PC-9 (cell line): ENCODE data around the gene RHOD. TPM values are rescaled to one million over a fixed set of nuclear protein-coding genes. Genes with fewer than 3 reads are reported as not detected.

ENCODE experiments used
- BruUV-seq: library from RNA; stranded (reverse); fragments of 400-500 nt; replicated peaks from 2 replicates; lab custom pipeline; 2021; lab: Mats Ljungman, UMichigan
- CTCF ChIA-PET: fragments of 300-600 bp; sonication (Branson Sonifier 250); formaldehyde crosslinking; loops from one replicate; lab custom pipeline; 2022; ENCODE audit warnings: antibody characterized with exemption; lab: Charles Lee
- POLR2A ChIA-PET: fragments of 300-600 bp; sonication (Branson Sonifier 250); formaldehyde crosslinking; loops from one replicate; lab custom pipeline; 2022; ENCODE audit warnings: antibody characterized with exemption; ENCODE audit not compliant: unreplicated experiment; lab: Charles Lee
- DNase-seq, 2 experiments: peaks; one replicate each; pipeline versions ENCODE4 v3.0.0 to v3.0.0-alpha.2; 2015 to 2022; ENCODE audit warnings: mixed read lengths in 1 of 2
- H2AFZ ChIP-seq: fragments of 200-600 bp; sonication (generic); 2 replicates; pipeline ENCODE4 v1.8.1; 2017; ENCODE audit warnings: antibody characterized with exemption
- H3F3A ChIP-seq: fragments of 200-600 bp; sonication (generic); 2 replicates; pipeline ENCODE4 v1.8.1; 2017; ENCODE audit warnings: antibody characterized with exemption, mild to moderate bottlenecking, low read depth; ENCODE audit not compliant: insufficient read depth
- H3K27ac ChIP-seq: fragments of 200-600 bp; sonication (generic); 2 replicates; pipeline ENCODE4 v1.6.1; 2016; ENCODE audit warnings: mixed run types
- H3K27me3 ChIP-seq: fragments of 200-600 bp; sonication (generic); 2 replicates; pipeline ENCODE4 v1.6.1; 2016; ENCODE audit warnings: low read depth, mixed run types; ENCODE audit not compliant: insufficient read depth
- H3K36me3 ChIP-seq: fragments of 200-600 bp; sonication (generic); 2 replicates; pipeline ENCODE4 v1.6.1; 2016; ENCODE audit warnings: low read depth, mixed run types
- H3K4me1 ChIP-seq: fragments of 200-600 bp; sonication (generic); replicated peaks from 2 replicates; pipeline ENCODE4 v1.6.1; 2016; ENCODE audit warnings: mixed run types; ENCODE audit not compliant: insufficient read depth
- H3K4me2 ChIP-seq: fragments of 200-600 bp; sonication (generic); 2 replicates; pipeline ENCODE4 v1.6.1; 2017; ENCODE audit warnings: mixed run types
- H3K4me3 ChIP-seq: fragments of 200-600 bp; sonication (generic); 2 replicates; pipeline ENCODE4 v1.6.1; 2016; ENCODE audit warnings: mixed run types
- H3K79me2 ChIP-seq: fragments of 200-600 bp; sonication (generic); 2 replicates; pipeline ENCODE4 v1.6.1; 2017; ENCODE audit warnings: low read depth, mixed run types
- H3K9me2 ChIP-seq: fragments of 200-600 bp; sonication (generic); 2 replicates; pipeline ENCODE4 v1.8.1; 2017; ENCODE audit warnings: mild to moderate bottlenecking; ENCODE audit not compliant: insufficient read depth
- H3K9me3 ChIP-seq: fragments of 200-600 bp; sonication (generic); 2 replicates; pipeline ENCODE4 v1.8.1; 2016; ENCODE audit warnings: low read depth; ENCODE audit not compliant: insufficient read depth
- H4K20me1 ChIP-seq: fragments of 200-600 bp; sonication (generic); 2 replicates; pipeline ENCODE4 v1.8.1; 2017; ENCODE audit not compliant: insufficient read depth
- EZH2 ChIP-seq: fragments of 200-600 bp; sonication (generic); IDR thresholded peaks from 2 replicates; pipeline ENCODE4 v1.8.0; 2017; ENCODE audit warnings: antibody characterized with exemption, low read depth
- intact Hi-C: fragments of 100-400 bp; cut with micrococcal nuclease; formaldehyde crosslinking; loops from one replicate; pipeline ENCODE4 v1.10.0; 2022; ENCODE audit not compliant: unreplicated experiment
- total RNA-seq: library from RNA; stranded (reverse); gene quantifications from 2 replicates; pipeline ENCODE4 v1.2.3, GENCODE V29; 2021
- TF ChIP-seq, protein P1 (sequence below): fragments of 200-600 bp; sonication (generic); conservative IDR thresholded peaks from 2 replicates; pipeline ENCODE4 v1.6.1; 2017; ENCODE audit warnings: mixed run types, antibody characterized with exemption, mild to moderate bottlenecking, moderate library complexity

Gene RHOD
- total RNA-seq, 1 experiment from 2014 or later = 127 TPM

DNA sequence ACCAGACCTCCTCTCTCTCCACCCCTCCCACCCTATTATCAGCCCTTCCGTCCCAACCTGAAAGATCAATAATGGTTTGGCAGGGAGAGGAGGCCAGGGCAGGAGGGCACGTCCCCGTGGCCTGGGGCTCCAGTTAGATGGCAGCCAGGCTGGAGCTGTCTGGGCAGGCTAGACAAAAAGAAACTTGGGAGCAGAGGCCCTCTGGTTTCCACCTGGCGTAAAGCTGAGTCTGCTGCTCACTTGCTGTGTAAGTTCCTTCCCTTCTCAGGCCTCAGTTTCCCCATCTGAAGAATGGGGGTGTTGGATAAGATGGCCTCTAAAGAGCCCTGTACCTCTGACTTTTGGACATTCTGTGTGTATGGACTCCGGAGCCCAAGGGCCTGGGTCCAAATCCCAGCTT lies 3.8 kb upstream of the RHOD start:
- no TSS peak for BruUV-seq
- intact Hi-C loops = loop anchor here (10.0 kb wide), 2 partner anchors 208 to 358 kb away; partner anchors contain the start of gene RCE1
- no peaks in the 10 kb centered on the region for H3K9me2 ChIP-seq

GRCh38 chr11:67053896-67054329 lies 2.7 kb upstream of the RHOD start:
- intact Hi-C loops = loop anchor here (2.0 to 10.0 kb wide), 5 partner anchors 65 to 455 kb away; partner anchors contain the start of genes CDK2AP2, KDM2A and RCE1
- no peak overlapping the region for H3K4me3 ChIP-seq
- H3K4me2 ChIP-seq = peak overlapping the region; percentile 23; the same call in 1 of the 2 replicates
- peak; percentile 52 to 77 for DNase-seq
- H3K36me3 ChIP-seq = no peaks in the 10 kb centered on the region
- POLR2A ChIA-PET = interaction anchor here (0.5 to 0.8 kb wide), 5 partner anchors 12 to 574 kb away, joined by 3 to 18 read pairs (median 6); partner anchors contain the start of gene DPP3
- H4K20me1 ChIP-seq = no peaks in the 10 kb centered on the region
- no TSS peak for BruUV-seq
- CTCF ChIA-PET = interaction anchor here (0.6 to 2.5 kb wide), 8 partner anchors 26 to 323 kb away, joined by 3 to 7 read pairs (median 4); partner anchors contain the start of genes PC and SYT12
- TF ChIP-seq, protein P1, sequence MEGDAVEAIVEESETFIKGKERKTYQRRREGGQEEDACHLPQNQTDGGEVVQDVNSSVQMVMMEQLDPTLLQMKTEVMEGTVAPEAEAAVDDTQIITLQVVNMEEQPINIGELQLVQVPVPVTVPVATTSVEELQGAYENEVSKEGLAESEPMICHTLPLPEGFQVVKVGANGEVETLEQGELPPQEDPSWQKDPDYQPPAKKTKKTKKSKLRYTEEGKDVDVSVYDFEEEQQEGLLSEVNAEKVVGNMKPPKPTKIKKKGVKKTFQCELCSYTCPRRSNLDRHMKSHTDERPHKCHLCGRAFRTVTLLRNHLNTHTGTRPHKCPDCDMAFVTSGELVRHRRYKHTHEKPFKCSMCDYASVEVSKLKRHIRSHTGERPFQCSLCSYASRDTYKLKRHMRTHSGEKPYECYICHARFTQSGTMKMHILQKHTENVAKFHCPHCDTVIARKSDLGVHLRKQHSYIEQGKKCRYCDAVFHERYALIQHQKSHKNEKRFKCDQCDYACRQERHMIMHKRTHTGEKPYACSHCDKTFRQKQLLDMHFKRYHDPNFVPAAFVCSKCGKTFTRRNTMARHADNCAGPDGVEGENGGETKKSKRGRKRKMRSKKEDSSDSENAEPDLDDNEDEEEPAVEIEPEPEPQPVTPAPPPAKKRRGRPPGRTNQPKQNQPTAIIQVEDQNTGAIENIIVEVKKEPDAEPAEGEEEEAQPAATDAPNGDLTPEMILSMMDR = peak; percentile 86
- TF ChIP-seq EZH2 = no peak
- H3K9me2 ChIP-seq = no peaks in the 10 kb centered on the region
- H3K27me3 ChIP-seq = no peaks in the 10 kb centered on the region
- H3F3A ChIP-seq = peaks cover 29% of the 10 kb centered on the region
- H3K79me2 ChIP-seq = peaks cover 26% of the 10 kb centered on the region
- peak overlapping the region; percentile 64 for H3K27ac ChIP-seq
- no peak overlapping the region for H2AFZ ChIP-seq
- H3K4me1 ChIP-seq = peaks cover 48% of the 10 kb centered on the region
- no peaks in the 10 kb centered on the region for H3K9me3 ChIP-seq

More for the DNA sequence above, 3.8 kb upstream of the RHOD start:
- no peak overlapping the region for H3K27ac ChIP-seq
- no peaks in the 10 kb centered on the region for H4K20me1 ChIP-seq
- ChIA-PET CTCF (interaction anchor here (0.7 to 1.3 kb wide), 4 partner anchors 25 to 292 kb away, joined by 3 to 5 read pairs (median 4); no protein-coding TSS in a partner anchor), POLR2A (no interaction called here)
- no peak overlapping the region for H3K4me3 ChIP-seq
- H3K79me2 ChIP-seq = peaks cover 17% of the 10 kb centered on the region
- no peaks in the 10 kb centered on the region for H3K27me3 ChIP-seq
- no peak overlapping the region for H2AFZ ChIP-seq
- no peak for TF ChIP-seq EZH2
- TF ChIP-seq, protein P1 = no peak
- DNase-seq = no peak
- H3K4me2 ChIP-seq = no peak overlapping the region
- H3F3A ChIP-seq = peaks cover 29% of the 10 kb centered on the region
- H3K9me3 ChIP-seq = no peaks in the 10 kb centered on the region
- no peaks in the 10 kb centered on the region for H3K36me3 ChIP-seq
- peaks cover 40% of the 10 kb centered on the region for H3K4me1 ChIP-seq

DNA sequence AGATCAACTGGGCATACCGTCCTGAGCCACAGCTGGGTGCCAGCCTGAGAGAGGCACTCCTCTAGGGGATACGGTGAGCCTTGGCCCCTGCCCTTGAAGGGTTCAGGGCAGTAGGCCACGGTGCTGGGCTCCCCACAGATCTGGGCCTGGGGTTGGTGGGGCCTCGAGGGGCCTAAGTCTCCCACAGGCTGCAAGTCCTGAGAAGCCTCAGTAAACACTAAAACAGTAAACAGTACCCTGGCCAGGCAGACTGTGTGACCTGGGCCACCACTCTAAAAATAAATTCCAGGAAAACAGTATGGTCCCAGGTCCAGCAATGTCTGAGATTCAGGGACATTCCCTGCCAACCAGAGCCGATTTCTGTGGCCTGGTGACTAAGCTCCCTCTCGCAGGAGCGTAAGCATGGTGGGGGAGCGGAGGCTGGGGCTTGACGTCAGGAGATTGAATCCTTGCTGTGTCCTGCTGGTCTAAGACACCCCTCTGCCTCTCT lies 2.3 kb upstream of the RHOD start:
- POLR2A ChIA-PET = interaction anchor here (0.5 to 0.7 kb wide), 9 partner anchors 11 to 299 kb away, joined by 3 to 18 read pairs (median 5); partner anchors contain the start of genes ANKRD13D, KDM2A and POLD4
- intact Hi-C loops = loop anchor here (2.0 to 10.0 kb wide), 5 partner anchors 64 to 454 kb away; partner anchors contain the start of genes CDK2AP2, KDM2A and RCE1

More for the DNA sequence above, 2.3 kb upstream of the RHOD start:
- Histone ChIP-seq H4K20me1 (no peaks in the 10 kb centered on the region), H2AFZ (no peak overlapping the region), H3K27ac (peak overlapping the region; percentile 64), H3F3A (peaks cover 29% of the 10 kb centered on the region), H3K79me2 (peaks cover 29% of the 10 kb centered on the region), H3K36me3 (no peaks in the 10 kb centered on the region), H3K4me2 (peak overlapping the region; percentile 23), H3K4me1 (peaks cover 48% of the 10 kb centered on the region), H3K9me2 (no peaks in the 10 kb centered on the region), H3K27me3 (no peaks in the 10 kb centered on the region), H3K9me3 (no peaks in the 10 kb centered on the region), H3K4me3 (no peak overlapping the region)
- TF ChIP-seq EZH2 = no peak
- TF ChIP-seq, protein P1 = no peak
- CTCF ChIA-PET = interaction anchor here (0.5 to 2.5 kb wide), 10 partner anchors 26 to 383 kb away, joined by 3 to 19 read pairs (median 3); partner anchors contain the start of genes PC and SYT12
- BruUV-seq = no TSS peak
- DNase-seq = peak; percentile 46 to 54
